ENCODE measurements around the gene CARD6.
"Not testable (repeated sequence)": the region's sequence is repeated elsewhere in the genome, so short reads cannot be mapped to it uniquely, and the experiment has no call there.

CARD6 gene

DNA sequence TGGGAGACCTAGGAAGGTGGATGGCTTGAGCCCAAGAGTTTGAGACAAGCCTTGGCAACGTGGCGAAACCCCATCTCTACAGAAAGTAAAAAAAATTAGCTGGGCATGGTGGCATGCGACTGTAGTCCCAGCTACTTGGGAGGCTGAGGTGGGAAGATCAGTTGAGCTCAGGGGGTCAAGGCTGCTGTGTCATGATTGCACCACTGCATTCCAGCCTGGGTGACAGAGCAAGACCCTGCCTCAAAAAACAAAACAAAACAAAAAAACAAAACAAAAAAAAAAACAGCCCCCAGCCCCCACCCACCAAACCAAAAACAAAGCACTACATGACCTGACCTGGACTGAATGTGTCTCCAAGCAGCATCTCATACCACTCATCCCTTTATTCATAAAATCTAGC is 34.8 kb downstream of the CARD6 start:
- DNase-seq (ENCODE audit: low spot score): no peak

DNA sequence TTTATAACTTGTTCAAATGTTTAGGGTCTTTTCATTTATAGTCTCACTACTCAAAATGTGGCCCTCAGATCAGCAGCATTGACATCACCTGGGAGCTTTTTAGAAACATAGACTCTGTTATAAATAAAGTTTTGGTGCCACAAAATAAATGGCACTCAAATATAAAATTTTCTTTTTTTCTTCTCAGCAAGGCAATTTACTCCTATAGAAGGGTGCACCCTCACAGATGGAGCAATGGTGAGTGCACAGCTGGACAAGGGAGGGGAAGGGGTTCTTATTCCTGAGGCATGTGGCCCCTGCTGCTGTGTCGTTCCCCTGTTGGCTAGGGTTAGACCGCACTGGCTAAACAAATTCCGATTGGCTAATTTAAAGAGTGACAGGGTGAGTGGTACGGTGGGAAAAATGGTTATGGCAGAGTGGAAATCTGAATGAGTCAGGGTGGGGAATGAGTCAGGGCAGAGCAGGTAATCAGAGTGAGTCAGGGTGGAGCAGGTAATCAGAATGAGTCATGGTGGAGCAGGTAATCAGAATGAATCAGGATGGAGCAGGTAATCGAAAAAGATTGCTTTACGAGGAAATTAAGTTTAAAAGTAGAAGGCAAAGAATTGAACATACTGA is 36.3 kb downstream of the CARD6 start:
- no peak for DNase-seq (ENCODE audit: low spot score)

DNA sequence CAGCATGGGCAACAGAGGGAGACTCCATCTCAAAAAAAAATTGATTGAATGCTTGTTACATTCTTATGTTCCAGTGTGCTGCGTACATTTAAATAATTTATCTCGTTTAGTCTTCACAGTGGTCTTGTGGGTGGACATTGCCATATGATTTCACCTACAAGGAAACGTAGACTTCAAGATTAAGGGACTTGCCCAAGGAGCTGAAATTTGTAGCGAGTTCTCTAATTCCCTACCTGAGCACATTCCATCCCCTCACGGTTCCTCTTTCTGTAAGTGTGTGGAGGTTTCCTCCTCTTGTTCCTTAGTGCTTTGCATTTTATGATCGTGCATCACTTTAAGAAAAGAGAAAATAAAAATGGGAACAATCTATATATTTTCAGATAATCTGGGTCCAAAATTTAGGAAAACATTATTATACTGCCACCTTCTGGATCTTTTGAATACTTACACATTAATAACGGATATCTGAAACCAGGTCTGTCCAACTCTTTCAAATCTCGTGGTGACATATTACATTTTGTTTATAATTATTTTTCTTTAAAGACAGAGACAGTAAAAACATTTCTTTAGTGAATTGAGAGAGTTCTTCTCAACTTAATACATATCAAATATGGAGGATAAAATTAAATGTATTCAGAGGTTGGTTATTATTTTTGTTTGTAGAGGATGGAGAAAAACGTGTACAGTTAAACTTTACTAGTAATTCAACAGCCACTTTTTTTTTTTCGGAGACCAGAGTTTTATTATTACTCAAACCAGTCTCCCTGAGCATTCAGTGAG is 38.2 kb downstream of the CARD6 start:
- DNase-seq (ENCODE audit: low spot score): peak; percentile 54

DNA sequence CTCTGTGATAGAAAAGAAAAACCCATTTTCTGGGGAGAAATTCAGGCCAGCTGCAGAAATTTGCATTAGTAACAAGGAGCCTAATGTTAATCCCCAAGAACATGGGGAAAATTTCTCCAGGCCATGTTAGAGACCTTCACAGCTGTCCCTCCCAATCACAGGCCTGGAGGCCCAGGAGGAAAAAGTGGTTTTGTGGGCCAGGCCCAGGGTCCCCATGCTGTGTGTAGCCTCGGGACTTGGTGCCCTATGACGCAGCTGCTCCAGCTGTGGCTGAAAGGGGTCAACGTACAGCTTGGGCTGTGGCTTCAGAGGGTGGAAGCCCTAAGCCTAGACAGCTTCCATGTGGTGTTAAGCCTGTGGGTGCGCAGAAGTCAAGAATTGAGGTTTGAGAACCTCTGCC is 41.1 kb downstream of the CARD6 start:
- DNase-seq (ENCODE audit: low spot score): no peak

DNA sequence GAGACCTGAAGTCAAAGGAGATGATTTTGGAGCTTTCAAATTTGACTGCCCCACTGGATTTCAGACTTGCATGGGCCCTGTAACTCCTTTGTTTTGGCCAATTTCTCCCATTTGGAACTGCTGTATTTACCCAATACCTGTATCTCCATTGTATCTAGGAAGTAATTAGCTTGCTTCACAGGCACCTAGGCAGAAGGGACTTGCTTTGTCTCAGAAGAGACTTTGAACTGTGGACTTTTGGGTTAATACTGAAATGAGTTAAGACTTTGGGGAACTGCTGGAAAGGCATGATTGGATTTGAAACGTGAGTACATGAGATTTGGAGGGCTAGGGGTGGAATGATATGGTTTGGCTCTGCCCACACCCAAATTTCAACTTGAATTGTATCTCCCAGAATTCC is 41.9 kb downstream of the CARD6 start:
- DNase-seq (ENCODE audit: low spot score): not testable (repeated sequence)

DNA sequence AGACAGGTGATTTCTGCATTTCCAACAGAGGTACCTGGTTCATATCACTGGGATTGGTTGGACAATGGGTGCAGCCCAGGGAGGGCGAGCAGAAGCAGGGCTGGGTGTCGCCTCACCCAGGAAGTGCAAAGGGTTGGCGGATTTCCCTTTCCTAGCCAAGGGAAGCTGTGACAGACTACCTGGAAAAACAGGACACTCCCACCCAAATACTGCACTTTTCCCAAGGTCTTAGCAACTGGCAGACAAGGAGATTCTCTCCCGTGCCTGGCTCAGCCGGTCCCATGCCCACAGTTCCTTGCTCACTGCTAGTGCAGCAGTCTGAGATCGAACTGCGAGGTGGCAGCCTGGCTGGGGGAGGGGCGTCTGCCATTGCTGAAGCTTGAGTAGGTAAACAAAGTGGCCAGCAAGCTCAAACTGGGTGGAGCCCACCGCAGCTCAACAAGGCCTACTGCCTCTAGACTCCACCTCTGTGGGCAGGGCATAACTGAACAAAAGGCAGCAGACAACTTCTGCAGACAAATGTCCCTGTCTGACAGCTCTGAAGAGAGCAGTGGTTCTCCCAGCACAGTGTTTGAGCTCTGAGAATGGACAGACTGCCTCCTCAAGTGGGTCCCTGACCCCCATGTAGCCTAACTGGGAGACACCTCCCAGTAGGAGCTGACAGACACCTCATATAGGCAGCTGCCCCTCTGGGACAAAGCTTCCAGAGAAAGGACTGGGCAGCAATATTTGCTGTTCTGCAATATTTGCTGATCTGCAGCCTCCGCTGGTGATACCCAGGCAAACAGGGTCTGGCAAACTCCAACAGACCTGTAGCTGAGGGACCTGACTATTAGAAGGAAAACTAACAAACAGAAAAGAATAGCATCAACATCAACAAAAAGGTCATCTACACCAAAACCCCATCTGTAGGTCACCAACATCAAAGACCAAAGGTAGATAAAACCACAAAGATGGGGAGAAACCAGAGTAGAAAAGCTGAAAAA is 54.6 kb downstream of the CARD6 start:
- DNase-seq (ENCODE audit: low spot score): not testable (repeated sequence)

DNA sequence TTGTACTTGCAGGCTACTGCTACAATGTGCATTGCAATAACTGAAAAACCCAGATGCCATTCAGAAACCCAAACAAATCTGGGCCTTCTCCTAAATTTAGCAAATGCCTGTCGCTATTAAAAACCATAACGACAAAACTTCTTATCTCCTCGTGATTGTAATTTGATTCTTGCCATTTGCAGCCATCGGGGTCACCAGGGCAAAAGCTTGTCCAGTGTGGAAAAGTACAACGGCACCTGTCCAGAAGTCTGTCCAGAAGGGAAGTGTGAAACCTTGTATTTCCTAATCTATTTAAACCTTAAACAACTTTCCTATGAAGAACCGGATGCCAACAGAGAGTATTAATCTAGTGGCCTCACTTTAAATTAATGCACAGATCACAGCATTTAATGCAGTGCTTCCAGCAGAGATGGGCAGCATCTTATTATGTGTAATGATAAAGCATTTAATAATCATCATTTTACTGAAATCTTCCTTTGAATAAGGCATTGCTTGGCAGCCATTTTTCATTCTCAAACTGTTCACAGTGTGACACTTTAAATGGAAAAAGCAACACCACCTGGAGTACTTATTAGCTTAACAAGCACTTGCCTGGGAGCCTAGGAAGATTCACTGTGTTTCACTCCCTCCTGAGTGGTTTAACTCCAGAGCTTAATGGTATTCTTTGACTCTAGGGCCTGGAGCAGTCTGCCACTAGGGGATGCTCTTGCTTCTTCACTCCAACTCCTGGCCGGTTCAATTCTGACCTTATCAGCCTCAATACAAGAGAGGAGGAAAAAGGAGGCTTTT is 63.2 kb downstream of the CARD6 start:
- DNase-seq (ENCODE audit: low spot score): peak; percentile 46

DNA sequence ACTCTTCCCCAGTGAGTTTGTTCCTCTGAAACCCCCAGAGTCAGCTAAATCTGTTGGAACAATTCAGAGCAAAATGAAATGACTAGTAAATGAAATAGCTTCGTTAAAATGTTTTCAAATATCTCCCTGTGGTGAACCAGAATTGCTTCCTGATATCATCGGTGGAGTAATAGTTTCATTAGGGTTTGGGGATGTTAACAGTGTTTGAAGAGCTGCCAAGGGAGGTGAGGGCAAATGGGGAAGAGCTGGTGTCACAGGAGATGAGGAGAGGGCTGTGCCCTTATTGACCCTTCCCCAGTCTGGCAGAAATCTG is 63.8 kb downstream of the CARD6 start:
- DNase-seq (ENCODE audit: low spot score): no peak

DNA sequence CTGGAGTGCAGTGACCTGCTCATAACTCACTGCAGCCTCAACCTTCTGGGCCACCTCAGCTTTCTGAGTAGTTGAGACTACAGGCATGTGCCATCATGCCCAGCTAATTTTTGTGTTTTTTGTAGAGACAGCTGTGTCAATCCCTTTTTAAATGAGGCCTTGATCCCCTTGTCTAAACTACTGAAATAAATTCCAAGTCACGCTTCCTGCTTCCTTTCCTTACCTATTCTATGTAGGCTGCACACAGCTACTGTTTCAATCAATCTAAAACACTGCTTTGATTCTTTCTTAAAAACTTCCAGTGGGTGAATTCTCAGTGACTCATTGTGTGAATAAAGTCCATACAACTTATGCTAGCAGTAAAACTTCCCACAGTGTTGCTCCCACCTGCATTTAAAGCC is 65.2 kb downstream of the CARD6 start:
- DNase-seq (ENCODE audit: low spot score): no peak

DNA sequence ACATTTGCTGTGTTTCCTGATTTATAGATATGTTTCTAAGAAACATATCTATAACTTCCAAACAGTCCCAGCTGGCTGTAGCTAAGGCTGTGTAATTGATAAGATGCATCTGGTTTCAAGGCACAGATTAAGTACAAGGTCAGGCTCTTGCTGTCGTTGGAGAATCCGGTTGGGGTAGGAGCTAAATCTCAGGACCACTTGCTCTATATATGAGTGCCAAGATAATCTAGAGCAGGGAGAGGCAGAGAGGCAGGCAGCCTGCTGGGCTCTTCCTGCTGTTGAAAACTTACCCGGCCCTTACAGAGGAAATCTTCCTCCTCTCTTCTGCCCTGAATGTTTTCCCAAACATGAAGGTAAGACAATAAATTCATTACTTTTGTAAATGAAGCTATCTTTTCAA is 68.1 kb downstream of the CARD6 start, which contains the start of gene C7:
Gene C7 (plus strand): TSS at position 234 of the 400 bp plus-strand sequence. CDS start 114 bp downstream, at position 348.
- no peak for DNase-seq (ENCODE audit: low spot score)

DNA sequence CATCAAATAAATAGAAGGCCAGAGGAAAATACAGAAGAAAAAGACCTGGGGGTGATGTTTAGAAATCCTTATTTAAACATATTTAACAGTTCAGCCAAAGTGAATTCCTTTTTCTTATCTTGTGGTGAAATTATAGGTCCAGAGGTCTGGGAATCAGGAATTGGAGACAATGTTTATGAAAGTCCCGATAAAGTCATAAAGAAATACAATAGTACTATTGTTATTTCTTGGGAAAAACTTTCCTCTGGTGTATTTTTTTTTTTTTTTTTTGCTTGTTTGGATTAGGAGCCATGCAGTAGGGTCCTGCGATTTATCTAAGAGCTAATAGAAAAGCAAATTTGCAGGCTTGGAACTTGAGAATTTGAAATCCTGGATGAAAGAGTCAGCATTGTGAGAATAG is 68.6 kb downstream of the CARD6 start:
- no peak for DNase-seq (ENCODE audit: low spot score)

Measured in kidney capillary endothelial cell (primary cell).